Tibial artery (tissue), 4 donors: Measurements from ENCODE around the gene RPL38.

ENCODE experiments used
- DNase-seq, 2 donors: peaks; one replicate each; pipeline ENCODE4 v3.0.0-alpha.2; 2019
- H3K27ac ChIP-seq, 2 donors: fragments of 200-600 bp; sonication (generic) in 1 of 2; 1 replicate in 1 of 2; 2 replicates in 1 of 2; pipeline ENCODE4 v1.5.1; 2018 to 2019; ENCODE audit warnings: mild to moderate bottlenecking in 1 of 2
- H3K27me3 ChIP-seq, 2 donors: fragments of 200-600 bp; sonication (generic) in 1 of 2; one replicate each; pipeline versions ENCODE4 v1.5.1 to v1.6.0; 2016 to 2019
- H3K36me3 ChIP-seq, 3 donors: fragments of 200-600 bp; sonication (generic) in 2 of 3; one replicate each; pipeline ENCODE4 v1.5.1; 2016 to 2019; ENCODE audit warnings: mild to moderate bottlenecking in 2 of 3
- H3K4me1 ChIP-seq, 4 donors: fragments of 200-600 bp; sonication (generic) in 2 of 4; 1 replicate in 3 of 4; 2 replicates in 1 of 4; pipeline ENCODE4 v1.5.1; 2016 to 2019
- H3K4me3 ChIP-seq, 2 donors: fragments of 200-600 bp; sonication (generic) in 1 of 2; 1 replicate in 1 of 2; 2 replicates in 1 of 2; pipeline ENCODE4 v1.5.1; 2018 to 2019; ENCODE audit warnings: mild to moderate bottlenecking in 2 of 2
- H3K9me3 ChIP-seq, 3 donors: fragments of 200-600 bp; sonication (generic) in 1 of 3; one replicate each; pipeline ENCODE4 v1.5.1; 2016 to 2019
- intact Hi-C: fragments of 100-400 bp; cut with DNase I; formaldehyde crosslinking; loops from one replicate; pipeline ENCODE4 v1.15.0; 2023; ENCODE audit warnings: low total_unique reads
- TF ChIP-seq, protein P1 (sequence below), 2 experiments: fragments of 200-600 bp in 1 of 2; fragments of 450-650 bp in 1 of 2; IDR thresholded peaks; one replicate each; pipeline ENCODE4 v1.5.1; 2017 to 2019; ENCODE audit warnings: antibody characterized with exemption in 2 of 2, mild to moderate bottlenecking in 1 of 2, moderate library complexity in 1 of 2

The RPL38 gene

DNA sequence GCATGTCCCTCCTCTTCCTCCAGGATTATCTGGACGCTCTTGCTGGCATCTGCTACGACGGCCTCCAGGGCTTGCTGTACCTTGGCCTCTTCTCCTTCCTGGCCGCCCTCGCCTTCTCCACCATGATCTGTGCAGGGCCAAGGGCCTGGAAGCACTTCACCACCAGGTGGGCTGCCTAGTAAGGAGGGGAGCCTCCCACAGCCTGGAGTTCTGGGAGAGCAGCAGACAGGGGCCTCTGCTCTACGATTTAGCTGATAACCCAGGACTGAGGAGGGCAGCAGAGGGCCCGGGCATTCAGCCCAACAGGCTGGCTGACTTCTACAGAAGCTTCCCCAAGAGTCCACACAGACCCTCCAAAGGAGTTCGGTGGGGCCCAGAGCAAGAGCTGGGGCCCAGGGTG lies 48.7 kb downstream of the RPL38 start:
- Histone ChIP-seq H3K36me3 (peaks cover 0 to 59% (median 0%) of the 10 kb centered on the region in 3 donors), H3K9me3 (no peaks in the 10 kb centered on the region), H3K27me3 (no peaks in the 10 kb centered on the region), H3K4me1 (no peaks in the 10 kb centered on the region), H3K27ac (no peak overlapping the region), H3K4me3 (no peak overlapping the region)
- intact Hi-C loops, result no loop called here
- TF ChIP-seq, protein P1, sequence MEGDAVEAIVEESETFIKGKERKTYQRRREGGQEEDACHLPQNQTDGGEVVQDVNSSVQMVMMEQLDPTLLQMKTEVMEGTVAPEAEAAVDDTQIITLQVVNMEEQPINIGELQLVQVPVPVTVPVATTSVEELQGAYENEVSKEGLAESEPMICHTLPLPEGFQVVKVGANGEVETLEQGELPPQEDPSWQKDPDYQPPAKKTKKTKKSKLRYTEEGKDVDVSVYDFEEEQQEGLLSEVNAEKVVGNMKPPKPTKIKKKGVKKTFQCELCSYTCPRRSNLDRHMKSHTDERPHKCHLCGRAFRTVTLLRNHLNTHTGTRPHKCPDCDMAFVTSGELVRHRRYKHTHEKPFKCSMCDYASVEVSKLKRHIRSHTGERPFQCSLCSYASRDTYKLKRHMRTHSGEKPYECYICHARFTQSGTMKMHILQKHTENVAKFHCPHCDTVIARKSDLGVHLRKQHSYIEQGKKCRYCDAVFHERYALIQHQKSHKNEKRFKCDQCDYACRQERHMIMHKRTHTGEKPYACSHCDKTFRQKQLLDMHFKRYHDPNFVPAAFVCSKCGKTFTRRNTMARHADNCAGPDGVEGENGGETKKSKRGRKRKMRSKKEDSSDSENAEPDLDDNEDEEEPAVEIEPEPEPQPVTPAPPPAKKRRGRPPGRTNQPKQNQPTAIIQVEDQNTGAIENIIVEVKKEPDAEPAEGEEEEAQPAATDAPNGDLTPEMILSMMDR (IDR thresholded peaks at IDR 0.05), result no peak
- no peak for DNase-seq

DNA sequence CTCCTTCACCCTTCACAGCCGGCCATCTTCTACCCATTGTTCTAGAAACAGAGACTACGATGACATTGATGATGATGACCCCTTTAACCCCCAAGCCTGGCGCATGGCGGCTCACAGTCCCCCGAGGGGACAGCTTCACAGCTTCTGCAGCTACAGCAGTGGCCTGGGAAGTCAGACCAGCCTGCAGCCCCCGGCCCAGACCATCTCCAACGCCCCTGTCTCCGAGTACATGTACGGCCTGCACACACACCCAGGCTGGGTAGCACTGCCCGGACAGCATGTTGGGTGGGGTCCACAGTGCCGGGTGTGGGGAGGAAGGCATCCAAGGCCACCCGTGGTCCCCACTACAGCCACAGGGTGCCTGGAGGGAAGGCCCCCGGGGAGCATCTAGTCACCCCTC lies 49.6 kb downstream of the RPL38 start:
- TF ChIP-seq, protein P1 (IDR thresholded peaks at IDR 0.05), result no peak
- H3K36me3 ChIP-seq, result peaks cover 0 to 66% (median 0%) of the 10 kb centered on the region in 3 donors
- no peaks in the 10 kb centered on the region for H3K4me1 ChIP-seq
- H3K27ac ChIP-seq, result no peak overlapping the region
- no peaks in the 10 kb centered on the region for H3K9me3 ChIP-seq
- intact Hi-C loops, result no loop called here
- H3K4me3 ChIP-seq, result no peak overlapping the region
- no peak for DNase-seq
- H3K27me3 ChIP-seq, result no peaks in the 10 kb centered on the region

DNA sequence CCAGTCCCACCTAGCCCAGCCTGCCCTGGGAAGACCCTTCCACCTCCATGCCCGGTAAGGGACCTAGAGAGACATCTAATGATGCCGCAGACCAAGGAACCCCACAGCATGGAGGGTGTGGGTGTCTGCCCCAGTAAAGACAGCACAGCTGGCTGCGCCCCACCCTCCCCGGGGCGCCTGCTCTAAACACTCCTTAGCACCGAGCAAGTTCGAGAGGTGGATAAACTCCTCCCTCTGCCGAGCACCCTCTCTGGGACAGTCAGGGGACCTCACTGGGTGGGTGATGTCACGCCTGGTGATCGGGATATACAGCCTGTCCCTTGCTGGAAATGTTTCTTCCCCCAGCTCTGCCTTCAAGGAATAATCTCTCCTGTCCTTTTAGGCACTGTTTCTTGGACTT lies 53.8 kb downstream of the RPL38 start:
- H3K4me1 ChIP-seq, result no peaks in the 10 kb centered on the region
- TF ChIP-seq, protein P1 (IDR thresholded peaks at IDR 0.05), result no peak
- H3K4me3 ChIP-seq, result no peak overlapping the region
- no peaks in the 10 kb centered on the region for H3K9me3 ChIP-seq
- intact Hi-C loops, result no loop called here
- H3K27me3 ChIP-seq, result no peaks in the 10 kb centered on the region
- no peak for DNase-seq
- H3K36me3 ChIP-seq, result peaks cover 0 to 61% (median 7%) of the 10 kb centered on the region in 3 donors
- H3K27ac ChIP-seq, result no peak overlapping the region

DNA sequence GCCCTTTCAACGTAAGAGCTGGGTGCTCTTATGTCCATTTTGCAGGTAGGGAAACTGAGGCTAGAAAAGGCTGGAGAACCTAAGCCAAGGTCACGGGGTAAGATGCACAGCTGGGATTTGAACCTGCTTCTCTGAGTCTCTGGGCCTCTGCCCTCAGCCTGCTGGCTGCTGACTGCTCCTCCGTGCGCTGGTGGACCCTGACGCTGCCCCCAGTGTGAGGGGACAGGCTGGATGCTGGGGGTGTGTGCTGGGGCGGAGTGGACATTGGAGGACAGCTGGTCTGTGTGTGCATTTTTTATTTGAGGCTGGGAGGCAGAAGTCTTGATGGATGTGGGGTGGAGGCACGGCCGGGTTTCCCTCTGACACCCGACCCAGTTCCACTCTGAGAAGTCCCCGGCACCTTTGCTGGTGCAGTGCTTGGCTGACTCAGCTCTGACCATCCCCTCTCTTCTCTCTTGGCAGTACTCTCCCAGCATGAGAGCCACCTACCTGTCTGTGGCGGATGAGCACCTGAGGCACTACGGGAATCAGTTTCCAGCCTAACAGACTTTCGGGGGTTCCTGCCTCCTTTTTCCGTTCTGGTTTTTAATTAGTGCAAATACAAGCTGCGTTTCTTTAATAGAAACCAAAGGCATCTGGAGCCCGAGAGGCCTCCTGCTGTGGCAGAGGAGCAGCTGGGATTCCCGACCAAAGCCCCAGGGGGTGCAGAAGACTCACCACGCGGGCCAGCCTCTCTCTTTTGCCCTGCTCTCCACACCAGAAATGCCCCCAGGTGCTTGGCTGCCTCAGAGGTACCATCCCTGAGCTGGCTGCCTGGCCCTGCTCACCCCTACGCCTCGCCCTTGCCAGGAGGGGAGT lies 56.4 kb downstream of the RPL38 start:
- Histone ChIP-seq H3K4me3 (no peak overlapping the region), H3K4me1 (no peaks in the 10 kb centered on the region), H3K36me3 (peaks cover 0 to 40% (median 7%) of the 10 kb centered on the region in 3 donors), H3K9me3 (no peaks in the 10 kb centered on the region), H3K27me3 (no peaks in the 10 kb centered on the region), H3K27ac (no peak overlapping the region)
- intact Hi-C loops, result no loop called here
- DNase-seq, result no peak
- TF ChIP-seq, protein P1 (IDR thresholded peaks at IDR 0.05), result no peak
